GM06990 (cell line): ENCODE results near the gene MMD2.

ENCODE experiments used
- DNase-seq: peaks from one replicate; pipeline ENCODE4 v3.0.0-alpha.2; 2011; ENCODE audit not compliant: insufficient read length; ENCODE audit errors: extremely low read depth
- H3K27me3 ChIP-seq: replicated peaks from 2 replicates; pipeline ENCODE4 v1.6.0; 2011; ENCODE audit warnings: low read length; ENCODE audit not compliant: control insufficient read depth, insufficient read depth
- H3K36me3 ChIP-seq: 2 replicates; pipeline ENCODE4 v1.5.1; 2011; ENCODE audit warnings: low read length; ENCODE audit not compliant: control insufficient read depth, insufficient read depth
- H3K4me3 ChIP-seq: replicated peaks from 2 replicates; pipeline ENCODE4 v1.5.1; 2011; ENCODE audit warnings: low read depth, mild to moderate bottlenecking, control low read depth, low read length
- TF ChIP-seq, protein P1 (sequence below): IDR thresholded peaks from 2 replicates; pipeline ENCODE4 v1.5.1; 2011; ENCODE audit warnings: low read length, control low read depth, mild to moderate bottlenecking, inconsistent platforms; ENCODE audit not compliant: insufficient read depth, poor library complexity, severe bottlenecking

MMD2 gene

DNA sequence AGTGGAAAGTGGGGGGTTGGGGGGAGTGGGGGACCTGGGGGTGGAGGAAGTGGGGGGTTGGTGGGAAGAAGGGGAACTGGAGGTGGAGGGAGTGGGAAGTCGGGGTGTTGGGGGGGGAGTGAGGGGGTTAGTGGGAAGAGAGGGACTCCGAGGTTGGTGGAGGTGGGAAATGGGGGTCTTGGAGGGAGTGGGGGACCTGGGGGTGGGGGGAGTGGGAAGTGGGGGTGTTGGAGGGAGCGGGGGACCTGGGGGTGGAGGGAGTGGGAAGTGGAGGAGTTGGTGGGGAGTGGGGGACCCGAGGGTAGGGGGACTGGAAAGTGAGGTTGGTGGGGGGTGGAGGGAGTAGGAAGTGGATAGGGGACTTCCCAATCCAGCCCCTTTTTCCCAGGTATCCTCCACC lies 906 bp upstream of the MMD2 start:
- no peak overlapping the region for H3K4me3 ChIP-seq
- no peaks in the 10 kb centered on the region; the same call in none of the 2 replicates for H3K27me3 ChIP-seq
- DNase-seq, result no peak
- no peaks in the 10 kb centered on the region for H3K36me3 ChIP-seq
- TF ChIP-seq, protein P1, sequence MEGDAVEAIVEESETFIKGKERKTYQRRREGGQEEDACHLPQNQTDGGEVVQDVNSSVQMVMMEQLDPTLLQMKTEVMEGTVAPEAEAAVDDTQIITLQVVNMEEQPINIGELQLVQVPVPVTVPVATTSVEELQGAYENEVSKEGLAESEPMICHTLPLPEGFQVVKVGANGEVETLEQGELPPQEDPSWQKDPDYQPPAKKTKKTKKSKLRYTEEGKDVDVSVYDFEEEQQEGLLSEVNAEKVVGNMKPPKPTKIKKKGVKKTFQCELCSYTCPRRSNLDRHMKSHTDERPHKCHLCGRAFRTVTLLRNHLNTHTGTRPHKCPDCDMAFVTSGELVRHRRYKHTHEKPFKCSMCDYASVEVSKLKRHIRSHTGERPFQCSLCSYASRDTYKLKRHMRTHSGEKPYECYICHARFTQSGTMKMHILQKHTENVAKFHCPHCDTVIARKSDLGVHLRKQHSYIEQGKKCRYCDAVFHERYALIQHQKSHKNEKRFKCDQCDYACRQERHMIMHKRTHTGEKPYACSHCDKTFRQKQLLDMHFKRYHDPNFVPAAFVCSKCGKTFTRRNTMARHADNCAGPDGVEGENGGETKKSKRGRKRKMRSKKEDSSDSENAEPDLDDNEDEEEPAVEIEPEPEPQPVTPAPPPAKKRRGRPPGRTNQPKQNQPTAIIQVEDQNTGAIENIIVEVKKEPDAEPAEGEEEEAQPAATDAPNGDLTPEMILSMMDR, result no peak

- Histone ChIP-seq H3K27me3 (no peaks in the 10 kb centered on the region; the same call in none of the 2 replicates), H3K4me3 (no peak overlapping the region), H3K36me3 (no peaks in the 10 kb centered on the region)
- TF ChIP-seq, protein P1, result no peak
- no peak for DNase-seq
Measured at GRCh38 chr7:4959306-4959705, 319 bp upstream of the MMD2 start.

- Histone ChIP-seq H3K27me3 (no peaks in the 10 kb centered on the region; the same call in none of the 2 replicates), H3K36me3 (no peaks in the 10 kb centered on the region), H3K4me3 (no peak overlapping the region)
- TF ChIP-seq, protein P1, result no peak
- DNase-seq, result no peak
Measured at GRCh38 chr7:4957847-4958476, 1.0 kb downstream of the MMD2 start.

GRCh38 chr7:4951903-4952636 lies 6.9 kb downstream of the MMD2 start:
- peak; percentile 43 for DNase-seq
- Histone ChIP-seq H3K4me3 (no peak overlapping the region), H3K27me3 (no peaks in the 10 kb centered on the region), H3K36me3 (no peaks in the 10 kb centered on the region)
- TF ChIP-seq, protein P1, result no peak

- TF ChIP-seq, protein P1, result no peak
- Histone ChIP-seq H3K4me3 (no peak overlapping the region), H3K36me3 (no peaks in the 10 kb centered on the region), H3K27me3 (no peaks in the 10 kb centered on the region)
- no peak for DNase-seq
Measured at GRCh38 chr7:4951304-4951703, 7.7 kb downstream of the MMD2 start.
